Superior temporal gyrus (tissue), 1 donor: ENCODE data around the gene ARPC2.

Source experiments
- DNase-seq: peaks from one replicate; pipeline ENCODE4 v3.0.0-alpha.2; 2016; ENCODE audit errors: extremely low spot score

Gene ARPC2

GRCh38 chr2:218255446-218255845 lies 38.5 kb downstream of the ARPC2 start:
- no peak for DNase-seq

GRCh38 chr2:218256612-218257350 lies 39.8 kb downstream of the ARPC2 start:
- no peak for DNase-seq

GRCh38 chr2:218257390-218257981 lies 40.5 kb downstream of the ARPC2 start:
- DNase-seq: no peak

DNA sequence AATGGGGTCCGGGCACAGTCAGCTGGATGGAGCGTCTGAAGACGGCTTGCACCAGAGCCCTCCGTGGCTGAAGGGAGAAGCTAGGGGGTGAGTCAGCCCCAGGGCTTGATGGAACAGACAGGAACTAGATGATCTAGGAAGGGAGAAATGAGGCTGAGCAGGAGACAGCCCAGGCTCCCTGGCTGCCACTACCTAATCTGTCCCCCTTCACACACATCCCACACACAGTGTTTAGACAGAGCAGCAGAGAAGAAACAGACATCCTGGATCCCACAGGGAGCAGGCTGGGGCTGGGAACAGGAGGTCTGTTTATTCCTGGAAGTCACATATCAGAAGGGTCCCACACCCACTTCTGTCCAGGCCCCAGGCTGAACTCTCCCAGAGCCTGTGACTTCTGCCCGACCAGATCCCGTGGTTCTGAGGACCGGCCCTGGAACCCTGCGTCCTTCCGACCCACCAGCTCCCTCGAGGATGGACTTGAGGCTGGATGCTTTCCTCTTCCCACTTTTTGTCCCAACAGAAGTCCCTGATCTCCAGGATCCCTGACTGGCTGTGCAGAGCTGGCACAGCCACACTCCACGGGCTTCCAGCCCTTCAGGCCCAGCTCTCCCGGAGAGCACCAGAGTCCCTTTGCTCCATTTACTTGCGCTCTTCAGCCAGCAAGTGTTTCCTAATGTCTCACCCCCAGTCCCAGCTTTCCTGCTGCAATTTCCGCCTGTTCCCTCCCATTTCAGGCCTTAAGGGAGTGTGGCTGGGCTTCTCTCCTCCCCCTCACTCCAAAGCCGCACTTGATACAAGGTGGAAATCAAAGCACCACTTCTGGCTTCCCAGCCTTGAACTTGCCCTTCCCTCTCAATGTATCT lies 42.3 kb downstream of the ARPC2 start:
- peak; percentile 20 for DNase-seq

- no peak for DNase-seq
These were observed 43.2 kb downstream of the ARPC2 start for GRCh38 chr2:218260166-218260565.

- no peak for DNase-seq
These were observed 43.9 kb downstream of the ARPC2 start, which contains the start of gene GPBAR1 for GRCh38 chr2:218260742-218261422. GPBAR1 (plus strand) TSS chr2:218261015; CDS start chr2:218262725, 1,710 bp downstream.

- peak; percentile 10 for DNase-seq
These were observed 44.6 kb downstream of the ARPC2 start for GRCh38 chr2:218261423-218262236.

DNA sequence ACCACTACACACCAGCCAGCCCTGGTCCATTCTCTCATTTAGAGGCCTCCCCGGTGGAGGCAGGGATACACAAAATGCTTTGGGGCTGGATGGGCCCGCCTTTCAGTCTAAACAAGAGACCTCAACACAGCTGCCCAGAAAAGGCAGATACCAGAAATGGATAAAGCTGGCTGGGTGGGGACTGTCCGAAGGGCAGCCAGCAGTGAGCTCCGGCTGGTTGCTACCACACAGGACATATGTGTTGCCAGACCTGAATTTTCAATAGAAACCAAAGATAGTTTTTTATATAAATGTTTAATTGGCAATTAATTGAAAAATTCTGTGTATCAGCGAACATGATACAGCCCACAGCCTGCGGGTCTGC lies 45.2 kb downstream of the ARPC2 start:
- no peak for DNase-seq

DNA sequence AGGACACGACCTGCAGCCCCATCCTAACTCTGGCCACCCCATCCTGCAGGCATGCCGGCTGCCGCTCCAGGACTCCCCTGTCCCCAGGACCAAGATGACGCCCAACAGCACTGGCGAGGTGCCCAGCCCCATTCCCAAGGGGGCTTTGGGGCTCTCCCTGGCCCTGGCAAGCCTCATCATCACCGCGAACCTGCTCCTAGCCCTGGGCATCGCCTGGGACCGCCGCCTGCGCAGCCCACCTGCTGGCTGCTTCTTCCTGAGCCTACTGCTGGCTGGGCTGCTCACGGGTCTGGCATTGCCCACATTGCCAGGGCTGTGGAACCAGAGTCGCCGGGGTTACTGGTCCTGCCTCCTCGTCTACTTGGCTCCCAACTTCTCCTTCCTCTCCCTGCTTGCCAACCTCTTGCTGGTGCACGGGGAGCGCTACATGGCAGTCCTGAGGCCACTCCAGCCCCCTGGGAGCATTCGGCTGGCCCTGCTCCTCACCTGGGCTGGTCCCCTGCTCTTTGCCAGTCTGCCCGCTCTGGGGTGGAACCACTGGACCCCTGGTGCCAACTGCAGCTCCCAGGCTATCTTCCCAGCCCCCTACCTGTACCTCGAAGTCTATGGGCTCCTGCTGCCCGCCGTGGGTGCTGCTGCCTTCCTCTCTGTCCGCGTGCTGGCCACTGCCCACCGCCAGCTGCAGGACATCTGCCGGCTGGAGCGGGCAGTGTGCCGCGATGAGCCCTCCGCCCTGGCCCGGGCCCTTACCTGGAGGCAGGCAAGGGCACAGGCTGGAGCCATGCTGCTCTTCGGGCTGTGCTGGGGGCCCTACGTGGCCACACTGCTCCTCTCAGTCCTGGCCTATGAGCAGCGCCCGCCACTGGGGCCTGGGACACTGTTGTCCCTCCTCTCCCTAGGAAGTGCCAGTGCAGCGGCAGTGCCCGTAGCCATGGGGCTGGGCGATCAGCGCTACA lies 45.9 kb downstream of the ARPC2 start:
- no peak for DNase-seq

DNA sequence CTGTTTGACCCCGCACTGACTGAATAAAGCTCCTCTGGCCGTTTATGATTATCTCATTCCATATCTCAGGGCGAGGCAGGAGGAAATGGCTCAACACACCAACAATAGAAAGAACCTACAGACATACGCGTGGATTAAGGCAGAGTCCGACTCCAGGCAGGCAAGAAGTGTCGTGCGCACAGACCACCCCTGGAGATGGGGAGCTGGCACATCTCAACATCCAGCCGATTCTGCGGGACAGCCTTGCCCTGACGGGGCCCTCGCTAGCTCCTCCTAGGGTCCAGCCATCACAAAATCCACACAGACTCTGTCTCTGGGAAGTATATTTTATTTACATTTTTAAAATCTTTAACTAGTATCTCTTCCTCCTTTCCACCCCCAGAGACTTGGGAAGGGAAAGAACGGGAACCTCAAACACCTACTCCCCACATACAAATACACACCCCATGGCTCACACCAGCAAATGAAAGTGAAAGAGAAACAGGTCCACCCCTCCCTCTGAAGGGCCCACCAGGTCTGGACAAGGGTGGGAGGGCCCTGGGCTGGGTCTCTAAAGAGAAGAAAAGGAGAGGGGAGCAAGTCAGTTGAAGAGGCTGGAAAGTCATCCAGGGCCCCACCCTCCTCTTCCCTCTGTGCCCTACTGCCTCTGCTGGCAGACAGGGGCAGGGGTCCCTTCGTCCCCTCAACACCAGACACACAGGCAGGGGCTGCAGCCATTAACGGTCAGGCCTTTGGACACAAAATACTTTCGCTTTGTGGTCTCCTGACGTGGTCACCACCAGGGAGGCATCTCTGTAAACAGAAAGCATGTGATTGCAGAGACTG lies 47.0 kb downstream of the ARPC2 start:
- DNase-seq: no peak

- DNase-seq: no peak
These were observed 48.0 kb downstream of the ARPC2 start for GRCh38 chr2:218264773-218265561.

- no peak for DNase-seq
These were observed 48.6 kb downstream of the ARPC2 start for GRCh38 chr2:218265626-218266025.

GRCh38 chr2:218266316-218266979 lies 49.5 kb downstream of the ARPC2 start:
- no peak for DNase-seq

DNA sequence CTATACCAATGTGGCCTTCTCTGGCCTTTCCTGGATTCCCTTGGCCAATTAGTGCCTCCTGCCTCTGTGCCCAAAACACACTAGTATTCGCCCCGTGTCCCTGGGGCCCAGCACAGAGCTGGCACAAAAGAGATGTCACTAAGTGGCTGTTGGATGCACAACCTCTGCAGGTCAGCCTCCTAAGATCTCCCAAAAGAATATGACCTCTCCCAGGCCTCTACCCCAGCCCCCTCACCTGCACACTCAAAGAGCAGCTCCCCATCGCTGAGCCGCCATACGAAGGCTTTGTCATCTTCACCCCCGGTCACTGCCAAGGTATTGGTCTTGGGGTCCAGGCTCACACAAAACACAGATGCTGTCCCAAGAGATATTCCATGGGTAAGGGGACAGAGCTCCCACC lies 50.3 kb downstream of the ARPC2 start:
- DNase-seq: no peak

GRCh38 chr2:218269900-218270720 lies 53.1 kb downstream of the ARPC2 start, which contains the start of the genes AAMP and PNKD:
AAMP (minus strand) TSS chr2:218270137; CDS start chr2:218270086, 51 bp downstream.
PNKD (plus strand) TSS chr2:218270519; CDS start chr2:218270536, 17 bp downstream.
- DNase-seq: peak; percentile 100

- DNase-seq: peak; percentile 25
These were observed 53.9 kb downstream of the ARPC2 start for GRCh38 chr2:218270721-218271486.
